ENCODE results near the gene KIAA2012.

Gene KIAA2012

GRCh38 chr2:202148515-202149154 lies 75.6 kb downstream of the KIAA2012 start:
- no peak for DNase-seq (ENCODE audit: extremely low read depth, low read depth)
- TF ChIP-seq, protein P1, sequence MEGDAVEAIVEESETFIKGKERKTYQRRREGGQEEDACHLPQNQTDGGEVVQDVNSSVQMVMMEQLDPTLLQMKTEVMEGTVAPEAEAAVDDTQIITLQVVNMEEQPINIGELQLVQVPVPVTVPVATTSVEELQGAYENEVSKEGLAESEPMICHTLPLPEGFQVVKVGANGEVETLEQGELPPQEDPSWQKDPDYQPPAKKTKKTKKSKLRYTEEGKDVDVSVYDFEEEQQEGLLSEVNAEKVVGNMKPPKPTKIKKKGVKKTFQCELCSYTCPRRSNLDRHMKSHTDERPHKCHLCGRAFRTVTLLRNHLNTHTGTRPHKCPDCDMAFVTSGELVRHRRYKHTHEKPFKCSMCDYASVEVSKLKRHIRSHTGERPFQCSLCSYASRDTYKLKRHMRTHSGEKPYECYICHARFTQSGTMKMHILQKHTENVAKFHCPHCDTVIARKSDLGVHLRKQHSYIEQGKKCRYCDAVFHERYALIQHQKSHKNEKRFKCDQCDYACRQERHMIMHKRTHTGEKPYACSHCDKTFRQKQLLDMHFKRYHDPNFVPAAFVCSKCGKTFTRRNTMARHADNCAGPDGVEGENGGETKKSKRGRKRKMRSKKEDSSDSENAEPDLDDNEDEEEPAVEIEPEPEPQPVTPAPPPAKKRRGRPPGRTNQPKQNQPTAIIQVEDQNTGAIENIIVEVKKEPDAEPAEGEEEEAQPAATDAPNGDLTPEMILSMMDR (IDR thresholded peaks at IDR 0.05; ENCODE audit: low read depth, low read length), result no peak

DNA sequence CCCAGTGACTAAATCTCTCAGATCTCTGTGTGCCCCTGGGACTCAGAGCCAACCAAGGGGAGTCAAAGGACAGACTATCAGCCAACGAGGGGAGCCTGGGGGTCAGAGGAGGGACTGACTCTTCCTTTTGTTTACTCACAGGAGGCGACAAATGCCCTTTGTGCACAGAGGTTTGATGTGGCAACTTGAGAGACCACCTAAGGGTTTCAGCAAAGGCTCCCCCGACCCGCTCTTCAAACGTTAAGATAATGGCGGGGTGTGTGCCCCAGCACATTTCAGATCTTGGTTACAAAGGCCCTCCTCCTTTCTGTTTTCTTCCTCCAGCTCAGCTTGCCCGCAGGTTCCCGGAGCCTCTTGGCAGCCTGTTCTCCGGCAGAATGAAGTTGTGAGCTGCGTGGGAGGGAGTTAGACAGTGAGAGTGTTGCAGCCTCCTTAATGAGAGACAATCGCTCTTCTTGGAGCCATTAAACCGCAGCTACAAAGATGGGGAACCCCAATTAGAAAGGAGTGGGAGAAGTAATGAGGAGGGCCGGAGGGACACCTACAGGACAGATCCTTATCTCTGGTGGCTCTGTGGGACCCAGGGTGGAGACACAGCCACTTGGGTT lies 76.2 kb downstream of the KIAA2012 start:
- DNase-seq (ENCODE audit: extremely low read depth, low read depth), result no peak
- TF ChIP-seq, protein P1 (IDR thresholded peaks at IDR 0.05; ENCODE audit: low read depth, low read length), result no peak; the same call in 1 of the 2 replicates

DNA sequence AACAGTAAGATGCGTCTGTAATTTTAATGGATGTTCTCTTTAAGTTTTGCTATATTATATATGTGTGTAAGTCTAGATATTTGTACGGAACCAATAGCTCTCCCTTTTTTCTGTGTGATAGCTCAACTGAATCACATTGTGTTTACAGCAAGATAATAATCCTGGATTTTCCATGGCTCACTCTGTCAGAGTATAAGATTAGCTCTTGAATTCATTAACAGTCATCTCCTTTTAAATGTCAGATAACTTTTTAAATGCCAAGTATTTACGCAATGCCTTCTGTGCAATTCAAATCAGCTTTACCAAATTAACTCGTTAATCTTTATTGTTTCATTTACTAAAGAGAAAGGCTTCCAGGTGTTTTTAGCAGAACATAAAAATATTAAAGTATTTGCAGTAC lies 76.9 kb downstream of the KIAA2012 start:
- TF ChIP-seq, protein P1 (IDR thresholded peaks at IDR 0.05; ENCODE audit: low read depth, low read length), result no peak
- DNase-seq (ENCODE audit: extremely low read depth, low read depth), result no peak

- no peak for DNase-seq (ENCODE audit: extremely low read depth, low read depth)
- TF ChIP-seq, protein P1 (IDR thresholded peaks at IDR 0.05; ENCODE audit: low read depth, low read length), result no peak
These were observed 79.2 kb downstream of the KIAA2012 start for GRCh38 chr2:202152104-202152715.

GRCh38 chr2:202154613-202155012 lies 81.6 kb downstream of the KIAA2012 start:
- TF ChIP-seq, protein P1 (IDR thresholded peaks at IDR 0.05; ENCODE audit: low read depth, low read length), result no peak
- no peak for DNase-seq (ENCODE audit: extremely low read depth, low read depth)

- DNase-seq (ENCODE audit: extremely low read depth, low read depth), result no peak
These were observed 84.3 kb downstream of the KIAA2012 start for GRCh38 chr2:202157211-202157990.

More at GRCh38 chr2:202157211-202157990, 84.3 kb downstream of the KIAA2012 start:
- TF ChIP-seq, protein P1 (IDR thresholded peaks at IDR 0.05; ENCODE audit: low read depth, low read length), result no peak
